ENCODE results near the gene KRTAP10-3.

DNA sequence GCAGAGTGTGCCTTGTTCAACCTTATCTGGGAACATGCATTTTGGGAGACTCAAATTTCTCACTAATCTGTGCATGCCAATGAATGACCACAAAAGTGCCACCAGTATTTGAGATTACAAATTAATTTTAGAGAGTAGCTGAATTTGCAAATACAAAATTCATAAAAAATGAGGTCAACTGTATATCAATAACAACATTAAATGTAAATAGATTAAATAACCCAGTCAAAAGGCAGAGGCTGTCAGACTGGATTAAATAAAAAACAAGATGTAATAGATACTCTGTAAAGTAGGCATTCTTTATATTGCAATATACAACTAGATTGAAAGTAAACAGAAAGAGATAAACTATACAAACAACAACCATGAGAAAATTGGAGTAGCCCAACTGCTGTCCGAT, 5.5 kb upstream of the KRTAP10-3 start:
- TF ChIP-seq, protein P1, sequence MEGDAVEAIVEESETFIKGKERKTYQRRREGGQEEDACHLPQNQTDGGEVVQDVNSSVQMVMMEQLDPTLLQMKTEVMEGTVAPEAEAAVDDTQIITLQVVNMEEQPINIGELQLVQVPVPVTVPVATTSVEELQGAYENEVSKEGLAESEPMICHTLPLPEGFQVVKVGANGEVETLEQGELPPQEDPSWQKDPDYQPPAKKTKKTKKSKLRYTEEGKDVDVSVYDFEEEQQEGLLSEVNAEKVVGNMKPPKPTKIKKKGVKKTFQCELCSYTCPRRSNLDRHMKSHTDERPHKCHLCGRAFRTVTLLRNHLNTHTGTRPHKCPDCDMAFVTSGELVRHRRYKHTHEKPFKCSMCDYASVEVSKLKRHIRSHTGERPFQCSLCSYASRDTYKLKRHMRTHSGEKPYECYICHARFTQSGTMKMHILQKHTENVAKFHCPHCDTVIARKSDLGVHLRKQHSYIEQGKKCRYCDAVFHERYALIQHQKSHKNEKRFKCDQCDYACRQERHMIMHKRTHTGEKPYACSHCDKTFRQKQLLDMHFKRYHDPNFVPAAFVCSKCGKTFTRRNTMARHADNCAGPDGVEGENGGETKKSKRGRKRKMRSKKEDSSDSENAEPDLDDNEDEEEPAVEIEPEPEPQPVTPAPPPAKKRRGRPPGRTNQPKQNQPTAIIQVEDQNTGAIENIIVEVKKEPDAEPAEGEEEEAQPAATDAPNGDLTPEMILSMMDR (tag by site-specific recombination; IDR thresholded peaks at IDR 0.05), result no peak
- TF ChIP-seq ZNF600 (tag by site-specific recombination; IDR thresholded peaks at IDR 0.05), result no peak
- TF ChIP-seq, protein P2, sequence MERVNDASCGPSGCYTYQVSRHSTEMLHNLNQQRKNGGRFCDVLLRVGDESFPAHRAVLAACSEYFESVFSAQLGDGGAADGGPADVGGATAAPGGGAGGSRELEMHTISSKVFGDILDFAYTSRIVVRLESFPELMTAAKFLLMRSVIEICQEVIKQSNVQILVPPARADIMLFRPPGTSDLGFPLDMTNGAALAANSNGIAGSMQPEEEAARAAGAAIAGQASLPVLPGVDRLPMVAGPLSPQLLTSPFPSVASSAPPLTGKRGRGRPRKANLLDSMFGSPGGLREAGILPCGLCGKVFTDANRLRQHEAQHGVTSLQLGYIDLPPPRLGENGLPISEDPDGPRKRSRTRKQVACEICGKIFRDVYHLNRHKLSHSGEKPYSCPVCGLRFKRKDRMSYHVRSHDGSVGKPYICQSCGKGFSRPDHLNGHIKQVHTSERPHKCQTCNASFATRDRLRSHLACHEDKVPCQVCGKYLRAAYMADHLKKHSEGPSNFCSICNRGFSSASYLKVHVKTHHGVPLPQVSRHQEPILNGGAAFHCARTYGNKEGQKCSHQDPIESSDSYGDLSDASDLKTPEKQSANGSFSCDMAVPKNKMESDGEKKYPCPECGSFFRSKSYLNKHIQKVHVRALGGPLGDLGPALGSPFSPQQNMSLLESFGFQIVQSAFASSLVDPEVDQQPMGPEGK (tag by site-specific recombination; IDR thresholded peaks at IDR 0.05), result no peak
- TF ChIP-seq TCF7L2 (IDR thresholded peaks at IDR 0.05; ENCODE audit: borderline replicate concordance, low read depth, low read length), result no peak
- no peak for TF ChIP-seq ZNF274 (IDR thresholded peaks at IDR 0.05; ENCODE audit: low read length)
- no peak for TF ChIP-seq ZNF274 (tag by site-specific recombination; IDR thresholded peaks at IDR 0.05; ENCODE audit: borderline replicate concordance)
